GM12873 (cell line): Measurements from ENCODE around the gene FBRSL1.

Experiments
- TF ChIP-seq, protein P1 (sequence below): IDR thresholded peaks from 2 replicates; pipeline ENCODE4 v1.5.1; 2012; ENCODE audit warnings: low read depth, mild to moderate bottlenecking, moderate library complexity, low read length, control low read depth; ENCODE audit not compliant: insufficient read depth; ENCODE audit errors: missing control alignments

The FBRSL1 gene

DNA sequence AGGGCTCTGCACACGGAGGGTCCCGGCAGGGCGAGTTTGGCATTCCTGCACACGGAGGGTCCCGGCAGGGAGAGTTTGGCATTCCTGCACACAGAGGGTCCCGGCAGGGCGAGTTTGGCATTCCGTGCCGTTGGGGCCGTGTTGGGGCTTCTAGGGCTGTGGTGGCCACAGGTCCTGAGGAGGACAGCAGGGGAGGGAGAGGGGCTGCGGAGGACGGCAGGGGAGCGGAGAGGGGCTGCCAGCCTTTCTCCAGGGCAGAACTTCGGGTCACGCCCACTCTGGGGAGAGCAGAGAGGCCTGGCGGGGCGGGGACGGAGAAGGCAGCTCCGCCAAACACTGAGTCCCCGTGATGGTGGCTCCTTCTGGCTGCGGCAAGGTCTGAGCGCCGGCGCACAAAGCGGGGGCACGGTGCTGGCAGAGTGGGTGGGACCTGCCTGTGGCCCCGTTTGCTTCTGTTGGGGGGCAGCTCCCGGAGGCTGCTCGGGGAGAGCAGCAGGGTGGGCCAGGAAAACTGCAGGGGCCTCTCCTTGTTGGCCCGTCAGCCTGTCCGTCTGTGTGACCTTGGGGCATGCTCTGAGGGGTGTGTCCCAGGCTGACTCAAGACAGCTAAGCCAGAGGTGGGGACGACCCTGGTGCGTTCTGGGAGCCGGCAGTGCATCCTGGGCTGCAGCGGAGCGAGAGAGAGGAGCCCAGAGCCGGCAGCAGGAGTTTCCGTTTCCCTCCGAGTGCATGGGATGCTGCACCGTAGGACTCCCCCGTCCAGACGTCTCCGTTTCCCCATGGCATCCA lies 60.3 kb downstream of the FBRSL1 start:
- TF ChIP-seq, protein P1, sequence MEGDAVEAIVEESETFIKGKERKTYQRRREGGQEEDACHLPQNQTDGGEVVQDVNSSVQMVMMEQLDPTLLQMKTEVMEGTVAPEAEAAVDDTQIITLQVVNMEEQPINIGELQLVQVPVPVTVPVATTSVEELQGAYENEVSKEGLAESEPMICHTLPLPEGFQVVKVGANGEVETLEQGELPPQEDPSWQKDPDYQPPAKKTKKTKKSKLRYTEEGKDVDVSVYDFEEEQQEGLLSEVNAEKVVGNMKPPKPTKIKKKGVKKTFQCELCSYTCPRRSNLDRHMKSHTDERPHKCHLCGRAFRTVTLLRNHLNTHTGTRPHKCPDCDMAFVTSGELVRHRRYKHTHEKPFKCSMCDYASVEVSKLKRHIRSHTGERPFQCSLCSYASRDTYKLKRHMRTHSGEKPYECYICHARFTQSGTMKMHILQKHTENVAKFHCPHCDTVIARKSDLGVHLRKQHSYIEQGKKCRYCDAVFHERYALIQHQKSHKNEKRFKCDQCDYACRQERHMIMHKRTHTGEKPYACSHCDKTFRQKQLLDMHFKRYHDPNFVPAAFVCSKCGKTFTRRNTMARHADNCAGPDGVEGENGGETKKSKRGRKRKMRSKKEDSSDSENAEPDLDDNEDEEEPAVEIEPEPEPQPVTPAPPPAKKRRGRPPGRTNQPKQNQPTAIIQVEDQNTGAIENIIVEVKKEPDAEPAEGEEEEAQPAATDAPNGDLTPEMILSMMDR: no peak

DNA sequence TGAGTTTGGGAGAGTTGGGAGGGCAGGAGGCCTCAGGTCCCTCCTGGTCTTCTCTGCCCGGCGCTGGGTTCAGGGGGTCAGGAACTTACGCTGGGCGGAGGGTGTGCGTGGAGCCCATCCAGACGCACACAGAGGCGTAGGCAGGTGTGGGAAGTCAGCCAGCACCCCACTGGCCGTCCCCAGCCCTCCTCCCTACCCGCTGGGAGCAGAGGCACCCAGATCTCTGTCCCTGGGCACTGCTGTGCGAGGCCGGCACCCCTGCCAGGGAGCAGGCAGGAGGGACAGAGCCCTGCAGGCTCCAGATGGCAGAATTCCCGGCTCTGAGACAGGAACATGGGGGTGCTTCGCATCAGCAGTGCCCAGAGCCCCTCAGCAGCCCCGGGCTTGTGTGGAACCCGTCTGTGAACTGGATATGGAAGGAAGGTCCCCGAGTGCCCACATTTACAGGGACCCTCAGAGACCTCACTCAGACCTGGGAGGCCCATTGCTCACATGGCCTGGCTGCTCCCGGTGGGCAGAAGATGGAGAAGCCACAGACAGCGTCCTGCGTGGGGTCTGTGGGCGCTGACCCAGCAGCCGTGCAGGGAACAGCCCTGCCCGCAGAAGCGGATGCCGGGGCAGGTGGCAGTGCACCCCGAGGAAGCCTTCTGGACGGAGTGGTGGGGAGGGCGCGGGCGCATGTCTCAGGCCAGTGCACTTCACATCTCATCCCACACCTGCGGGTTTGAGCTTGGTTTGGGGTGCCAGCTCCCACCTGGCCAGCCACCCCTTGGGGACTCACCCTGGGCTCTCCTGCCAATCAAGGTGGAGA lies 61.1 kb downstream of the FBRSL1 start:
- TF ChIP-seq, protein P1: no peak

DNA sequence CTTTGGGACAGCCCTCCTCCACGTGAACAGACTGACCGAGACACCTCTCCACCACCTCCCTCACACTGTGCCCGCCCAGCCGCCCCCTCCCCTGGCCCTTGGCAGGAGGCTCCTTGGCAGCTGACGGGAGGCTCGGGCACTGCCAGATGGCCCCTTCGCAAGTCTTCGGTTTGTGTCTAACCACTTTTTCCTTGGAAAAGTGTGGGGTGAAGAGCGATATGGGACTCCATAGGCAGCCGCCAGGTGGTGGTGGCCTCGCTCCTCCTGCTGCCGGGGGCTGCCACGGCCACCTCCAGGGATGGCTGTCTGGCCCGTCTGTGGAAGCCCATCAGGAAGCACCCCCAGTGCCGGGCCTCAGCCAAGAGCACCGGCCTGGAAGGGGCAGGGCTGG lies 61.7 kb downstream of the FBRSL1 start:
- TF ChIP-seq, protein P1: no peak

DNA sequence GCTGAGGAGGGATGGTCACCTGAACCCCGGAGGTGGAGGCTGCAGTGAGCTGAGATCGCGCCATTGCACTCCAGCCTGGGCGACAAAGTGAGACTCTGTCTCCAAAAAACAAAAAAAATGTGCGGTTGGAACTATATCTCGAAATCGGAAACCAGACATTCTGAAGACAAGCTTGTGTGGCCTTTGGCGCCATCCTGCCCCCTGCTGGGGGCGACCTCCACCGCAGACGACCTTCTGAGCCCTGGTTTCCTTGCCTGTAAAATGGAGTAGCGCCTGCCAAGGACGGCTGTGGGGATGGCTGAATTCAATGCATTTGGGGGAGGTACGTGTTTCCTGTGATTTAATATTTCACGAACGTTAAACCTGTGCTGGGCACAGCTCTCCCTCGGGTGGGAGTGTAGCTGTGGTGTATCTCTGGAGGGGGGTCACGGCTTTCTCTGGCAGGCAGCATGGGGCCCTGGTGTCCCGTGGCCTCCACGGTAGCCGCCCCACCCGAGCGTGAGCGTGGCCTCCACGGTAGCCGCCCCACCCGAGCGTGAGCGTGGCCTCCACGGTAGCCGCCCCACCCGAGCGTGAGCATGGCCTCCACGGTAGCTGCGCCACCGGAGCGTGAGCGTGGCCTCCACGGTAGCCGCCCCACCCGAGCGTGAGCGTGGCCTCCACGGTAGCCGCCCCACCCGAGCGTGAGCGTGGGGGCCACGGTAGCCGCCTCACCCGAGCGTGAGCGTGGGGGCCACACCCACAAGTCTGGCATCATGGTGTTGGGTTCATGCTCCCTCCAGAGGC lies 65.1 kb downstream of the FBRSL1 start:
- TF ChIP-seq, protein P1: peak; percentile 51

DNA sequence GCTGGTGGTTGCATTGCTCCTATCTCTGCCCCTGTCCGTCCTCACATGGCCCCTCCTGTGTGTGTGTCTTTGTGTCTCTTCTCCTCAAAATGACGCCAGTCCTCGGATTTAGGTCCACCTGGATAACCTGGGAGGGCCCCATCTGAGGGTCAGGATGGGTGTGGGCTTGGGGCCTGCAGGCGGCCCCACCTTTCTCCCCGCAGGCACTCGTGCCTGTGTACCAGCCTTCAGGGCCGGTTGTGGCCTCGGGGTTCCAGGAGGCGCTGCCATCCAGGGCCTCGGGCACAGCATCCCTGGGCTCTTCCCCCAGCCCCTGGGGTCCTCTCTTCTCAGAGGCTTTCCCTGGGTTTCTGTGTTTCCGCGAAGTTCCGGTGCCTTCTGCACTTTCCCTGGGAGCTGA lies 65.7 kb downstream of the FBRSL1 start:
- TF ChIP-seq, protein P1: no peak

DNA sequence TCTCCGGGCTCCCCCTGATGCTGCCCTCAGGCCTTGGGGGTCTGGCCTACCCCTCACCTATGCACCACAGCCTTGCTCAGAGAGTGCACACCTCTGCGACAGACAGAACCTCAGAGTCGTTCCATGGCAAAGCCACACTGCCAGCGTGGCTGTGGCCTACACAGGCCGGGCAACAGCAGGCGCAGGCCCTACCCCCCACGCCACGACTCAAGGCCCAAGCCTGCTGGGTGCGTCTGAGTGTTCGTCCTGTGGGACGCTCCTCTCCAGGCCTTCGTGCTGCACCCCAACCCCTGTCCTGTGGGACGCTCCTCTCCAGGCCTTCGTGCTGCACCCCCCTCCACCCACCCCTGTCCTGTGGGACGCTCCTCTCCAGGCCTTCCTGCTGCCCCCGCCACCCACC lies 66.3 kb downstream of the FBRSL1 start:
- TF ChIP-seq, protein P1: no peak

DNA sequence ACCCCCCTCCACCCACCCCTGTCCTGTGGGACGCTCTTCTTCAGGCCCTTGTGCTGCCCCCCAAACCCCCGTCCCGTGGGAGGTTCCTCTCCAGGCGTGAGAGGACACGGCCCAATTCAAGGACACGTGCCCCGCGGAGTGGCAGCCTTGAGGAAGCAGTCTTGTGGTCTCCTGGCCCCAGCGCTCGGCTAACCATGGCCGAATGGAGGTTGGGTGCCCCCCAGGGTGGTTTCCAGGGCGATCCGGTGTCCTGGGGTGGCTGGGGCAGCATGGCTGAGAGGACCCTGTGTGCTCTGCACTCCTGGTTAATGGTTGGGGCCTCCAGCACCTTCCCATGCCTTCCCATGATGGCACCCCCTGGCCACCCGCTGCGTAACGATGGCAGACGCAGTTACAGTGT lies 66.8 kb downstream of the FBRSL1 start:
- TF ChIP-seq, protein P1: no peak
